HTR-8/SVneo (cell line): ENCODE measurements around the gene MYOZ2.

Experiments used
- DNase-seq: peaks from one replicate; pipeline ENCODE4 v3.0.0; 2011; ENCODE audit warnings: low spot score, mixed read lengths; ENCODE audit not compliant: insufficient read length
- FAIRE-seq: peaks from 2 replicates; lab custom pipeline; 2011; peaks lifted over from hg19 to GRCh38; lab: Jason Lieb, UNC

MYOZ2 gene

DNA sequence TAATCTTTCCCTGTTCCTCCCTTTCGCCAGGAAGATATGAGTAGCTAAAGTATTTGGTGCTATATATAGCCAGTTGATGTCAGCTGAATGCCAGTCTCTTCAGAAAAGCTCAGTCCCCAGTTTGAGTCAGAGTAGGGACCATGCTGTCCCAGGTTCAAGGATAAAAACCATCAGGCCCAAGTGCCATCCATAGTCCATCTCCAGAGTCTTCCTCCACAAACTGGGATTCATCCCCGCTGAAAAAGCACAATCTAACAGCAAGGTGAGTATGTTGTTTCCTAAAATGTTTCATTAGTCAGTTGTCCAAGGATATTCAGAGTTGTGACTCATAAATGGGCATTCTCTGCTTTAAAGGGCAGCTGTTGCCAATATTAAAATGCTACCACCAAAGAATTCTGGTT lies at the start of gene MYOZ2:
MYOZ2 (plus strand) TSS at position 112 of the 401 bp plus-strand sequence. CDS start 694 bp downstream, outside the sequence.
- FAIRE-seq (no peak), DNase-seq (no peak)

DNA sequence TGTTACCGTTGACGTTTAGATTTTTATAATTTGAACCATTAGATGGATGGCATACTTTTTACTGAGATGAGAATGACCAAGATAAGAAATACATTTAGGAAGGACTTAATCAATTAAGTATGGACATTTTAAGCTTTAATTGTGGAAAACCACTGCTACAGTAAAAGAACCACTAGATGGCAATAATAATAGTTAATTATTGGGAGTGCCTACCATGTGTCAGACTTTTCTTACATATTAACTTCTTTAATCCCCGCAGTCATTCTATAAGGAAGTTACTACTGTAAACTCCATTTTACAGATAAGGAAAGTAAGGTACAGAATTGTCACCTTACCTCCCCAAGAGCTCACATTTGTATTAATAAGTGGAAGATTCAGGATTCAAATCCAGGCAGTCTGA lies 48.5 kb upstream of the MYOZ2 start:
- DNase-seq: no peak
- FAIRE-seq: no peak

- DNase-seq (no peak), FAIRE-seq (no peak)
These were observed 48.0 kb upstream of the MYOZ2 start for GRCh38 chr4:119087656-119088055.

GRCh38 chr4:119093042-119093827 lies 42.4 kb upstream of the MYOZ2 start:
- DNase-seq (no peak), FAIRE-seq (no peak)

GRCh38 chr4:119097282-119097900 lies 38.2 kb upstream of the MYOZ2 start:
- DNase-seq: no peak
- FAIRE-seq: no peak

- FAIRE-seq: no peak
- DNase-seq: no peak
These were observed 37.3 kb upstream of the MYOZ2 start for GRCh38 chr4:119098306-119098705.

DNA sequence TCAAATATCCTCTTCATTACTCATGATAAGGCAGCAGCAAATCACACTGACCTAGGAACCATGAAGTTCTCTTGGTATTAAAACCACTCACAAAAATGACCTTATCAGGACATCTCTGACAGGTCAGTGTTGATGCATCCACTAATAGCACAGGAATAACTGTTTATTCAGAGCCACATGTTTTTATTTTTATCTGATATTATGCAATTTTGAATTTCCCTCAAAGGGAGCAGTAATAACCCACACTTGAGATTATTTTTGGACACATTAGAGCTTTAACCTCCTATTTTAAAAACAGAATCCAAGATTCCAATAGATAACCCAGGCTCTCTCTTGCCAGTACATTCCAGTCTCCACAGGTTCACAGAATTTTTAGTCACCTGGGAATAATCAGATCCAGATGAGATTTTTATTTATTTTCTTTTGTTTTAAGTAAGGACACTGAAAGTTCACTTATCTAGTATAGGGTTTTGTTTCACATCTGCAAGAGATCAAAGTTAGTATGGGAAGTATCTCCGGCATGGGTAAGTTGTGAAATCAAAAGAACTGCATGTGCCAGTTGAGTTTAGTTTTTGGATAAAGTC lies 36.3 kb upstream of the MYOZ2 start:
- no peak for FAIRE-seq
- no peak for DNase-seq

- FAIRE-seq (no peak), DNase-seq (no peak)
These were observed 35.0 kb upstream of the MYOZ2 start for GRCh38 chr4:119100655-119101054.

DNA sequence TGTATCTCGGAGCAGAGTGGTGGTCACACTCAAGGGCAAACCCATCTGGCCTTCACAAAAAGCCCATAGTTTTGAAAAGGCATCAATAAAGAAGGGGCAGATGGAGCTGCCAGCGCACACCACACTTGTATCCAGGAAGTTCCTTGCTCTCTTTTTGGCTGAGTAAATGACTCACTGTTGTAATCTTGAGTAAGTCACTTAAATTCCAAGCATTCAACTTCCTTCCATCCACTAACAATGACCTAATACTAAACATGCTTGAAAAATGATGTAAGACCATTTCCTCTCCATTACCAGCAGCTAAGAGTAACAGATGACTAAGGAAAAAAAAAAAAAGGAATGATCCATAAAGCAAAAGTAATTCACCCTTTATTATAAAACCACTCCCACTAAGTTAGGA lies 32.4 kb upstream of the MYOZ2 start:
- FAIRE-seq (peak; percentile 89), DNase-seq (peak; percentile 78)

GRCh38 chr4:119104644-119105273 lies 30.9 kb upstream of the MYOZ2 start:
- DNase-seq (no peak), FAIRE-seq (no peak)

- FAIRE-seq: no peak
- DNase-seq: no peak
These were observed 30.0 kb upstream of the MYOZ2 start for GRCh38 chr4:119105605-119106004.

GRCh38 chr4:119106036-119107000 lies 29.3 kb upstream of the MYOZ2 start:
- DNase-seq (no peak), FAIRE-seq (no peak)

- no peak for FAIRE-seq
These were observed 25.5 kb upstream of the MYOZ2 start for GRCh38 chr4:119110121-119110520.

DNA sequence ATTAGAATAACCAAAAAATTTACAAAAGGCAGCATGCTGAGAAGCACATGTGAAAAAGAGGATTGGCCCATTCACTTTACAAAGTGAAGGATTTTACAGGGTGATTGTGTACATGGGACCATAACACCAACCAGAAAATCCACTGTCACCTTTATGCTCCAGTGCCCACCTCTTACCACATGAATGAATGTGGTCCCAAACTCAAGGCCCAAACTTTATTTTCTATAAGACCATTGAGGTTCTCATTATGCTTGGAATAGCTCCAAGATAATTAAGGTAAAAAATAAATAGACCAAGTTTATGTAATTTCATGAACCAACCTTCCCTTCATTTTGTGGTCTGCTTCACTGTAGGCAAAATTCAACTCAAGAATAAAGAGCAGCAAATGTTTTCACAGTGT lies 24.3 kb upstream of the MYOZ2 start:
- no peak for FAIRE-seq
- DNase-seq: no peak

More at GRCh38 chr4:119110121-119110520, 25.5 kb upstream of the MYOZ2 start:
- DNase-seq: no peak

- DNase-seq: peak; percentile 70
These were observed 22.5 kb upstream of the MYOZ2 start for GRCh38 chr4:119113033-119113655.

GRCh38 chr4:119116021-119116420 lies 19.6 kb upstream of the MYOZ2 start:
- FAIRE-seq (no peak), DNase-seq (no peak)

More at GRCh38 chr4:119113033-119113655, 22.5 kb upstream of the MYOZ2 start:
- FAIRE-seq: no peak

DNA sequence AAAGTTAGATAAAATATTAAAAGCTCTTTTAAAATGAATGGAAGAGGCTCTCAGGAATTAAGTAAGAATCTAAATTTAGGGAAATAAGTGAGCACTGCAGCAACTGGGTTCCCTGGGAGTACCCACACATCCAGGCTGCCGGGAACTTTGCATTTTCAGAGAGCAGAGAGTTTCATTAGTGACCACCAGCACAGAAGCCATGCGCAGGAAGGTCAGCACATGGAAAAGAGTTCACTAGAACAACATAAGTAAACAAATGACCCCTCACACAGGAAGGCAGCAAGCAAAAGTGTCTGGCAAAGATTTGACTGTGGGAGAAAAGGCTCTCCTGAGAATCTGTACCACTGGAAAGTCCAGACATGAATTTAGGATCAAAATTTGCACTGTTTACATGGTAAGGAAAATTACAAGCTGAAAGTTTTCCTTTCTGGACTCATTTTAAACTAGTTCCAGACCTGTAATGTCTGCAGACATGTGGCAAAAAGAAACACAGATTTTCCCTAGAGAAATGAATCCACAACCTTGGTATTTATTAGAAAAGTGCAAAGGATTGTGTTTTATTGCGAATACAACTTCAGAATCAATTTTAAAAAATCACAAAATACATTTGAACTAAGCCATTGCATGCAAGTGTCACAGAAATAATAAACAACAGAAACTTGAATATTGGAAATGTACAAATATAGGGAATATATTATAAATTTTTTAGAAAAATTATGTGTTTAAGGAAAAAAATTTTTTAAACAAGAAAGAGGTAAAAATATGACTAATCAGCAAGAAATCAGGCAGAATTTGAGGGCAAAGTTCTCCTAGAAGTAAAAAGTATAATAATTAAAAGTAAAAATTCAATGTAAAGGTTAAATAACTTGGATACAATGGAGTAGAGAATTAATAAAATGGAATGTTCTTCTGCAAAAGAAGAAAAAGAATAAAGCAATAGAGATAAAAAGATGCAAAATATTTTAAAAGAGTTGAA lies 18.4 kb upstream of the MYOZ2 start:
- FAIRE-seq: no peak
- no peak for DNase-seq

DNA sequence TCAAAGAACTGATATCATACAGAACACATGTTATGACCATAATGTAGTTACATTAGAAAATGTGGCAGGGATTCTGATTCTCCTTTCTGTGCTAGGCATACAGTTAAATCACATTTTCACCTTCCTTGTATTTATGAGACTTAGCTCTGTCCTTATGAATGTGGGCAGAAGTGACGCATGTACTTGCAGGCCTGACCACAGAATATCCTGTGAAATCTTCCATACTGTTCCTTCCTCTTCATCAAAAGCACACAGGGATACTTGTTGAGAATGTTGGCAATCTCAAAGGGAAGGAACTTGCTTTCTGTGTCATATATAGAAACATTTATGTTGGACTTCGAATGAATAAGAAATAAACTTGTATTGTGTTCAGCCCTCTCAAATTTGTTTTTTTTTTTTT lies 17.2 kb upstream of the MYOZ2 start:
- FAIRE-seq (no peak), DNase-seq (no peak)
